A549 treated with Hydrocortisone at 1 μM for 4 hours (cell line): ENCODE measurements around the gene AEBP2. TPM values are rescaled to one million over a fixed set of nuclear protein-coding genes. Genes with fewer than 3 reads are reported as not detected.

Source experiments
- total RNA-seq: library from RNA; stranded (reverse); fragments of 200-300 nt; extraction: Qiagen RNA extraction; gene quantifications from 5 replicates; pipeline ENCODE4 v1.2.3, GENCODE V29; 2022

Gene AEBP2
- 19.2 to 32.5 TPM (median 21.0 TPM) in 5 replicates for total RNA-seq

GRCh38 chr12:19439059-19440018 is at the start of gene AEBP2:
Gene AEBP2 (plus strand): TSS chr12:19439492. CDS start chr12:19439700, 208 bp downstream.

